Fibroblast of upper back skin (primary cell): Measurements from ENCODE around the gene ITCH.

Source experiments
- DNase-seq: peaks from one replicate; pipeline ENCODE4 v3.0.0-alpha.2; 2013

Gene ITCH

GRCh38 chr20:34535857-34536256, 172.8 kb downstream of the ITCH start:
- no peak for DNase-seq

- DNase-seq, result no peak
Measured at GRCh38 chr20:34536798-34537394, 173.8 kb downstream of the ITCH start.

GRCh38 chr20:34537651-34538050, 174.6 kb downstream of the ITCH start:
- no peak for DNase-seq

- peak; percentile 49 for DNase-seq
Measured at GRCh38 chr20:34538671-34539123, 175.6 kb downstream of the ITCH start.

GRCh38 chr20:34539756-34540155, 176.7 kb downstream of the ITCH start:
- DNase-seq, result no peak

- no peak for DNase-seq
Measured at GRCh38 chr20:34540596-34541263, 177.7 kb downstream of the ITCH start.

GRCh38 chr20:34541264-34541901, 178.3 kb downstream of the ITCH start:
- no peak for DNase-seq

- no peak for DNase-seq
Measured at GRCh38 chr20:34541917-34542316, 178.8 kb downstream of the ITCH start.

- no peak for DNase-seq
Measured at GRCh38 chr20:34542439-34542838, 179.4 kb downstream of the ITCH start.

- no peak for DNase-seq
Measured at GRCh38 chr20:34543463-34544056, 180.5 kb downstream of the ITCH start.

GRCh38 chr20:34544109-34544796, 181.2 kb downstream of the ITCH start:
- no peak for DNase-seq

GRCh38 chr20:34546751-34547181, 183.7 kb downstream of the ITCH start:
- no peak for DNase-seq

GRCh38 chr20:34547844-34548613, 185.0 kb downstream of the ITCH start:
- no peak for DNase-seq

GRCh38 chr20:34549291-34549928, 186.3 kb downstream of the ITCH start:
- DNase-seq, result no peak

- DNase-seq, result no peak
Measured at GRCh38 chr20:34549929-34550305, 186.8 kb downstream of the ITCH start.

GRCh38 chr20:34552569-34552968, 189.5 kb downstream of the ITCH start:
- no peak for DNase-seq

- no peak for DNase-seq
Measured at GRCh38 chr20:34553366-34553867, 190.3 kb downstream of the ITCH start.

- DNase-seq, result no peak
Measured at GRCh38 chr20:34557936-34558319, 194.9 kb downstream of the ITCH start.

GRCh38 chr20:34558320-34559218, 195.5 kb downstream of the ITCH start, which contains the start of gene MAP1LC3A:
Gene MAP1LC3A (plus strand): TSS chr20:34558718. CDS start chr20:34558869, 151 bp downstream.
- peak; percentile 97 for DNase-seq
